ENCODE measurements around the gene SHKBP1. TPM values are rescaled to one million over a fixed set of nuclear protein-coding genes. Genes with fewer than 3 reads are reported as not detected.

Gene SHKBP1
- total RNA-seq, 1 experiment from 2014 or later = 92.9 TPM

DNA sequence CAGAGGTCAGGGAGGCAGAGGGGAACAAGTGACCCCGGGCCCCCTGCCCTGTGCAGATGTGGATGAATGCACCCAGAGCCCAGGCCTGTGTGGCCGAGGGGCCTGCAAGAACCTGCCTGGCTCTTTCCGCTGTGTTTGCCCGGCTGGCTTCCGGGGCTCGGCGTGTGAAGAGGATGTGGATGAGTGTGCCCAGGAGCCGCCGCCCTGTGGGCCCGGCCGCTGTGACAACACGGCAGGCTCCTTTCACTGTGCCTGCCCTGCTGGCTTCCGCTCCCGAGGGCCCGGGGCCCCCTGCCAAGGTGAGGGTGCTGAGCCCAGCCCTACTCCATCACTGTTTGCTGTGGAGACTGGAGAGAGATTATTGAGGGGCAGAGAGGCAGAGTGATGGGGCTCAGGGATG is 34.4 kb downstream of the SHKBP1 start:
- H3K79me1 ChIP-seq (ENCODE audit: insufficient read depth, low read depth, low read length, poor library complexity, severe bottlenecking) = no peaks in the 10 kb centered on the region
- no CpG with 5 or more reads among the region's 15 CpGs for WGBS (ENCODE audit: extremely low coverage, insufficient read length, low lambda C conversion rate)
- Mint-ChIP-seq H3K36me3 (ENCODE audit: insufficient read depth in 1 of 3, low read depth in 3 of 3) (peaks cover 9 to 32% (median 18%) of the 10 kb centered on the region in 3 experiments; a peak in 6 of 7 replicates), H3K4me3 (no peak overlapping the region), H3K27me3 (ENCODE audit: low read depth) (peaks cover 63% of the 10 kb centered on the region), H3K27ac (no peak overlapping the region), H3K4me1 (peaks cover 20 to 44% of the 10 kb centered on the region in 2 experiments), H3K9me3 (no peaks in the 10 kb centered on the region; a peak in 1 of 5 replicates)
- no peak overlapping the region for H2BK5ac ChIP-seq (ENCODE audit: insufficient read length, low read length)
- H2AFZ ChIP-seq (ENCODE audit: low read length) = no peak overlapping the region
- no peak overlapping the region for H2BK12ac ChIP-seq (ENCODE audit: insufficient read length, low read depth, low read length)
- no peak overlapping the region for H3K23ac ChIP-seq (ENCODE audit: insufficient read length, low read depth, low read length)
- H3K27me3 ChIP-seq (ENCODE audit: insufficient read depth, low read length) = peaks cover 8% of the 10 kb centered on the region; the same call in 1 of the 2 replicates
- H3K27ac ChIP-seq (ENCODE audit: insufficient read length, low read depth, low read length) = no peak overlapping the region
- peaks cover 22% of the 10 kb centered on the region for H3K23me2 ChIP-seq (ENCODE audit: insufficient read length, low read depth, low read length, poor library complexity, severe bottlenecking)
- H4K5ac ChIP-seq (ENCODE audit: insufficient read length, low read depth, low read length) = no peak overlapping the region
- H2BK20ac ChIP-seq (ENCODE audit: low read depth, low read length, poor library complexity, severe bottlenecking) = no peak overlapping the region
- TF ChIP-seq, protein P1, sequence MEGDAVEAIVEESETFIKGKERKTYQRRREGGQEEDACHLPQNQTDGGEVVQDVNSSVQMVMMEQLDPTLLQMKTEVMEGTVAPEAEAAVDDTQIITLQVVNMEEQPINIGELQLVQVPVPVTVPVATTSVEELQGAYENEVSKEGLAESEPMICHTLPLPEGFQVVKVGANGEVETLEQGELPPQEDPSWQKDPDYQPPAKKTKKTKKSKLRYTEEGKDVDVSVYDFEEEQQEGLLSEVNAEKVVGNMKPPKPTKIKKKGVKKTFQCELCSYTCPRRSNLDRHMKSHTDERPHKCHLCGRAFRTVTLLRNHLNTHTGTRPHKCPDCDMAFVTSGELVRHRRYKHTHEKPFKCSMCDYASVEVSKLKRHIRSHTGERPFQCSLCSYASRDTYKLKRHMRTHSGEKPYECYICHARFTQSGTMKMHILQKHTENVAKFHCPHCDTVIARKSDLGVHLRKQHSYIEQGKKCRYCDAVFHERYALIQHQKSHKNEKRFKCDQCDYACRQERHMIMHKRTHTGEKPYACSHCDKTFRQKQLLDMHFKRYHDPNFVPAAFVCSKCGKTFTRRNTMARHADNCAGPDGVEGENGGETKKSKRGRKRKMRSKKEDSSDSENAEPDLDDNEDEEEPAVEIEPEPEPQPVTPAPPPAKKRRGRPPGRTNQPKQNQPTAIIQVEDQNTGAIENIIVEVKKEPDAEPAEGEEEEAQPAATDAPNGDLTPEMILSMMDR (conservative IDR thresholded peaks at IDR 0.05) = no peak
- H4K8ac ChIP-seq (replicated peaks; ENCODE audit: insufficient read length, low read depth, low read length) = no peak overlapping the region
- no peak overlapping the region for H2AK5ac ChIP-seq (ENCODE audit: insufficient read length, low read length)
- no peak overlapping the region for H3K14ac ChIP-seq (ENCODE audit: insufficient read depth, low read length)
- no peak overlapping the region for H3K56ac ChIP-seq (ENCODE audit: insufficient read length, low read depth, low read length)
- H3T11ph ChIP-seq (ENCODE audit: low read length) = no peak overlapping the region
- H4K20me1 ChIP-seq (ENCODE audit: control insufficient read depth, insufficient read depth, insufficient read length) = peaks cover 4% of the 10 kb centered on the region
- peak; percentile 23 for DNase-seq
- H3K4ac ChIP-seq (ENCODE audit: low read depth, low read length) = no peak overlapping the region
- no peak overlapping the region for H3K18ac ChIP-seq (ENCODE audit: insufficient read length, low read depth, low read length)
- H2BK120ac ChIP-seq (ENCODE audit: low read depth, low read length, poor library complexity, severe bottlenecking) = no peak overlapping the region
- no peak overlapping the region for H2BK15ac ChIP-seq (ENCODE audit: low read depth, low read length)
- no peaks in the 10 kb centered on the region for H3K4me1 ChIP-seq (ENCODE audit: insufficient read depth, low read length)
- H3K9me3 ChIP-seq (ENCODE audit: control insufficient read depth, low read depth, low read length) = no peaks in the 10 kb centered on the region
- no peak overlapping the region for H4K91ac ChIP-seq (ENCODE audit: insufficient read length, low read depth, low read length)
- H3K79me2 ChIP-seq (ENCODE audit: insufficient read depth, low read length) = no peaks in the 10 kb centered on the region
- H3K9ac ChIP-seq (ENCODE audit: extremely low read depth, insufficient read length, low read length) = no peak overlapping the region
- no peak overlapping the region for H3K4me2 ChIP-seq (ENCODE audit: insufficient read depth, insufficient read length, low read length)
